Measurements from ENCODE around the gene POMT1.

Gene POMT1

DNA sequence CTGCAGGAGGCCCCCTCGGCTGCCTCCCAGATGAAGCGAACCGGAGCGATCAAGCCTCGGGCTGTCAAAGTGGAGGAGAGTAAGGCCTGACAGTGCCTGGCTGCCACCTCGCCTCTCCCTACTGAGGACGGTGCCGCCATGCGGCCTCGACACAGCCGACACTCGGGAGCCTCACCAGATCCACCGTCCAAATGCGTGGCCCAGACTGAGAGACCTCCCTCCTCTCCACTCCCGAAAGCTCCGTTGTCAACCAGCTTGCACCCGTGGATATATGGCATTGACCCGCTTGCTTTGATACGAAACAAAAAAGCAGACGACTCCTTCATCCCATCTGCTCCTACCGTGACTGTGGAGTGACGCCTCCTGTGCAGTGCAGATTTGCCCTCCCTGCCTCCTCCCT, 6.9 kb upstream of the POMT1 start:
- H3K9ac ChIP-seq (ENCODE audit: low read depth in 1 of 2, low read length in 2 of 2) = no peak overlapping the region
- H3K9me3 ChIP-seq (ENCODE audit: control insufficient read depth in 1 of 2, low read length in 2 of 2) = no peaks in the 10 kb centered on the region
- no peak overlapping the region for H3K4me3 ChIP-seq (ENCODE audit: low read depth in 1 of 2, low read length in 2 of 2)
- peaks cover 47 to 94% of the 10 kb centered on the region in 2 donors for H3K36me3 ChIP-seq (ENCODE audit: control insufficient read depth in 1 of 2, insufficient read depth in 2 of 2, low read length in 2 of 2)
- no peaks in the 10 kb centered on the region for H3K27me3 ChIP-seq (ENCODE audit: control insufficient read depth in 1 of 2, insufficient read depth in 2 of 2, low read length in 2 of 2)
- no peak overlapping the region for H3K27ac ChIP-seq (ENCODE audit: low read depth, low read length)
- peaks cover 13 to 19% of the 10 kb centered on the region in 2 donors for H3K4me1 ChIP-seq (ENCODE audit: control insufficient read depth in 1 of 2, insufficient read depth in 2 of 2, low read length in 2 of 2)

DNA sequence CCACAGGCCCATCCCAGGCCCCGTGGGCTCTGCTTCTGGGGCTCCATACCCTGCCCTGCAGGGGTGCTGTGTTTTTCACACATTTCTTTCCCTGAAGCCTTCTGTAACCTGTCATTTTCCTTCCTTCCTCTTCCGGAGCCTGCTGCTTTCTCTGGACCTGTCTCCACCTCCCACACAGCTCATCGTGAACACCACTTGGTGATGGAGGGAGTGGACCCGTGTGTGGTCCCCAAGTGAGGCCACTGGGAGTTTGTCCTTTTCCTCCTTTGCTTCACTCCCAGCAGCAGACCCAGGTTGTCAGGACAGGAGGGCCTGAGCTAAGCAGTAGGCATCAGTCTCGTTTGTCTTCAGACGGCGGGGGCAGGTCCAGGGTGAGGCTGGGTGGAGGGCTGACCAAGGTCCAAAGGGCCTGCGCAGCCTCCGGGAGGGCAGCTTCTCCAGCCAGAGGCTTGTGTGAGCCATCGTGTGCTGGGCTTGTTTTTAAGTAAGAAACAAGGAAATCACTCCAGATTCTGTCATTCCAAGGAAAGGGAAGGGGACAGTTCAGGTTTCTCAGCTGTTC, 5.8 kb upstream of the POMT1 start:
- H3K9ac ChIP-seq (ENCODE audit: low read depth in 1 of 2, low read length in 2 of 2) = no peak overlapping the region
- peaks cover 22% of the 10 kb centered on the region in 2 donors for H3K4me1 ChIP-seq (ENCODE audit: control insufficient read depth in 1 of 2, insufficient read depth in 2 of 2, low read length in 2 of 2)
- H3K4me3 ChIP-seq (ENCODE audit: low read depth in 1 of 2, low read length in 2 of 2) = no peak overlapping the region
- H3K27me3 ChIP-seq (ENCODE audit: control insufficient read depth in 1 of 2, insufficient read depth in 2 of 2, low read length in 2 of 2) = no peaks in the 10 kb centered on the region
- no peak overlapping the region for H3K27ac ChIP-seq (ENCODE audit: low read depth, low read length)
- H3K9me3 ChIP-seq (ENCODE audit: control insufficient read depth in 1 of 2, low read length in 2 of 2) = no peaks in the 10 kb centered on the region
- H3K36me3 ChIP-seq (ENCODE audit: control insufficient read depth in 1 of 2, insufficient read depth in 2 of 2, low read length in 2 of 2) = peaks cover 37 to 82% of the 10 kb centered on the region in 2 donors

- Histone ChIP-seq H3K4me3 (ENCODE audit: low read depth in 1 of 2, low read length in 2 of 2) (no peak overlapping the region), H3K9ac (ENCODE audit: low read depth in 1 of 2, low read length in 2 of 2) (no peak overlapping the region), H3K9me3 (ENCODE audit: control insufficient read depth in 1 of 2, low read length in 2 of 2) (no peaks in the 10 kb centered on the region), H3K36me3 (ENCODE audit: control insufficient read depth in 1 of 2, insufficient read depth in 2 of 2, low read length in 2 of 2) (peaks cover 23 to 58% of the 10 kb centered on the region in 2 donors), H3K4me1 (ENCODE audit: control insufficient read depth in 1 of 2, insufficient read depth in 2 of 2, low read length in 2 of 2) (peaks cover 31 to 39% of the 10 kb centered on the region in 2 donors), H3K27me3 (ENCODE audit: control insufficient read depth in 1 of 2, insufficient read depth in 2 of 2, low read length in 2 of 2) (no peaks in the 10 kb centered on the region), H3K27ac (ENCODE audit: low read depth, low read length) (no peak overlapping the region)
These were observed 3.4 kb upstream of the POMT1 start for GRCh38 chr9:131499254-131499767.

GRCh38 chr9:131500377-131500776, 2.3 kb upstream of the POMT1 start:
- H3K27me3 ChIP-seq (ENCODE audit: control insufficient read depth in 1 of 2, insufficient read depth in 2 of 2, low read length in 2 of 2) = no peaks in the 10 kb centered on the region
- H3K4me3 ChIP-seq (ENCODE audit: low read depth in 1 of 2, low read length in 2 of 2) = no peak overlapping the region
- H3K36me3 ChIP-seq (ENCODE audit: control insufficient read depth in 1 of 2, insufficient read depth in 2 of 2, low read length in 2 of 2) = peaks cover 16 to 48% of the 10 kb centered on the region in 2 donors
- no peak overlapping the region for H3K27ac ChIP-seq (ENCODE audit: low read depth, low read length)
- H3K9me3 ChIP-seq (ENCODE audit: control insufficient read depth in 1 of 2, low read length in 2 of 2) = no peaks in the 10 kb centered on the region
- H3K9ac ChIP-seq (ENCODE audit: low read depth in 1 of 2, low read length in 2 of 2) = no peak overlapping the region
- H3K4me1 ChIP-seq (ENCODE audit: control insufficient read depth in 1 of 2, insufficient read depth in 2 of 2, low read length in 2 of 2) = peaks cover 34 to 41% of the 10 kb centered on the region in 2 donors

DNA sequence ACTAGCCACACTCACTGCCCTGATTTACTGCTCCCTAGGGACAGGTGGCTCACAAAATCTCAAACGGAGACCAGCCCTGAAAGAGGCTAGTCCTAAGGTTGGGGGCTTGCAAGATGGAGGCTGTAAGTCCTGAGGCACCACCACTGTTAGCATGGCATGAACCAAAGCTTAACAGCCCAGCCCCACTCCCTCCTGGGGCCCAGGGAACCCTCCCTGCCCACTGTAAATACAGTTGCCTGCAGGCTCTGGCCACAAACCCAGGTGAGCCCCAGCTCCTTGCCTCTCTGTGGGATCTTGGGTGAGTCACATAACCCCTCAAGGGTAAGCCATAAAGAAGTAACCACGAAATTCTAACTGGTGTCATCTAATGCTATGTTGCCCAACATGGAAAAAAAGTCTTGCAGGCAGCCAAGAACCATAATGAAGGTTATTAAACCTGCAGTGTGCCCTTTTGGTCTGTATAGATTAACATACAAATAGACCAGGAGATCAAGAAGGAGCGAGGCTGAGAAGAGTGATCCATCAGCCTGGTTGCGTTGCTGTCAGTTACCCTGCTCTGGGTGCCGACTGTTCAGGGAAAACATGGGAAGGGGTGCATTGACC, 1.7 kb upstream of the POMT1 start:
- Histone ChIP-seq H3K27me3 (ENCODE audit: control insufficient read depth in 1 of 2, insufficient read depth in 2 of 2, low read length in 2 of 2) (no peaks in the 10 kb centered on the region), H3K27ac (ENCODE audit: low read depth, low read length) (no peak overlapping the region), H3K4me1 (ENCODE audit: control insufficient read depth in 1 of 2, insufficient read depth in 2 of 2, low read length in 2 of 2) (peaks cover 33 to 41% of the 10 kb centered on the region in 2 donors), H3K4me3 (ENCODE audit: low read depth in 1 of 2, low read length in 2 of 2) (no peak overlapping the region), H3K9ac (ENCODE audit: low read depth in 1 of 2, low read length in 2 of 2) (no peak overlapping the region), H3K36me3 (ENCODE audit: control insufficient read depth in 1 of 2, insufficient read depth in 2 of 2, low read length in 2 of 2) (peaks cover 9 to 41% of the 10 kb centered on the region in 2 donors), H3K9me3 (ENCODE audit: control insufficient read depth in 1 of 2, low read length in 2 of 2) (no peaks in the 10 kb centered on the region)

DNA sequence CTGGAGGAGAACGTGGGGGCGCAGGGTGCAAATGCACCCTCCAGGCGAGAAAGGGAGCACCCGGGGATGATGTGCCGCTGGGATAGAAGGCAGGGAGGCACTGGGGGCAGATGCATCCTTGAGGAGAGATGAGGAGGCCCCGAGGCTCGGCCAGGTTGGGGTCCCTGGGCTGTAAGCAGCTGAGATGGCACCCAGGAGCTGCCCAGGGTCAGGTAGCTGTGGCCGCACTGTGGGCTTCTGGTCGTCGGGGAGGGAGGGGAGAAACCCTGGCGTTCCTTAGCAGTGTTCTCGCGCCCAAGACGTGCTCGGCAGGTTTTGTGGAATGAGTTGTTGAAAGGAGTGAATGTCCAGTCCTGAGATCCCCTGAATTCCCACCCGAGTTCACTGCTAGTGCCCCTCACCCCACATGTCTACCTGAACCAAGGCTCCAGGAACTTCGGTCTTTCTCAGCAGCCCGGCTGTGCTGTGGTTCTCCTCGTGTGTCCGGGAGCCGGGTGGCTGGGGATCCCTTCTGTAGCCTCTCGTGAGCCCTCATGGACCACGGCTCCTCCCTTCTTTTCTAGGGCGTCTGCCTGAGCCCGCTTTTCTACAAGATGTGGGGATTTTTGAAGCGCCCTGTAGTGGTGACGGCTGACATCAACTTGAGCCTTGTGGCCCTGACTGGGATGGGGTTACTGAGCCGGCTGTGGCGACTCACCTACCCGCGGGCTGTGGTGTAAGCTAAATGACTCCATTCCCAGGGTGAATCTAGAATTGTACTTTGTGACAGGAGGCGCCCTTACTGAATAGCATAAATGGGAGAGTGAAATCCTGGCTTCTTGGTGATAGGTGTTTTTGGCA, 1.1 kb downstream of the POMT1 start:
- H3K27me3 ChIP-seq (ENCODE audit: control insufficient read depth in 1 of 2, insufficient read depth in 2 of 2, low read length in 2 of 2) = no peaks in the 10 kb centered on the region
- H3K27ac ChIP-seq (ENCODE audit: low read depth, low read length) = no peak overlapping the region
- H3K36me3 ChIP-seq (ENCODE audit: control insufficient read depth in 1 of 2, insufficient read depth in 2 of 2, low read length in 2 of 2) = peaks cover 0 to 19% of the 10 kb centered on the region in 2 donors
- H3K9ac ChIP-seq (ENCODE audit: low read depth in 1 of 2, low read length in 2 of 2) = peak overlapping the region; percentile 63 to 76
- H3K4me3 ChIP-seq (ENCODE audit: low read depth in 1 of 2, low read length in 2 of 2) = peak overlapping the region; percentile 79 to 82
- H3K9me3 ChIP-seq (ENCODE audit: control insufficient read depth in 1 of 2, low read length in 2 of 2) = no peaks in the 10 kb centered on the region
- peaks cover 20 to 28% of the 10 kb centered on the region in 2 donors for H3K4me1 ChIP-seq (ENCODE audit: control insufficient read depth in 1 of 2, insufficient read depth in 2 of 2, low read length in 2 of 2)

GRCh38 chr9:131505012-131505411, 2.3 kb downstream of the POMT1 start:
- Histone ChIP-seq H3K27me3 (ENCODE audit: control insufficient read depth in 1 of 2, insufficient read depth in 2 of 2, low read length in 2 of 2) (no peaks in the 10 kb centered on the region), H3K9me3 (ENCODE audit: control insufficient read depth in 1 of 2, low read length in 2 of 2) (no peaks in the 10 kb centered on the region), H3K9ac (ENCODE audit: low read depth in 1 of 2, low read length in 2 of 2) (no peak overlapping the region), H3K4me3 (ENCODE audit: low read depth in 1 of 2, low read length in 2 of 2) (no peak overlapping the region), H3K27ac (ENCODE audit: low read depth, low read length) (no peak overlapping the region), H3K4me1 (ENCODE audit: control insufficient read depth in 1 of 2, insufficient read depth in 2 of 2, low read length in 2 of 2) (peaks cover 20 to 28% of the 10 kb centered on the region in 2 donors), H3K36me3 (ENCODE audit: control insufficient read depth in 1 of 2, insufficient read depth in 2 of 2, low read length in 2 of 2) (peaks cover 0 to 15% of the 10 kb centered on the region in 2 donors)

GRCh38 chr9:131511416-131511815, 8.7 kb downstream of the POMT1 start:
- Histone ChIP-seq H3K36me3 (ENCODE audit: control insufficient read depth in 1 of 2, insufficient read depth in 2 of 2, low read length in 2 of 2) (peaks cover 20 to 60% of the 10 kb centered on the region in 2 donors), H3K27me3 (ENCODE audit: control insufficient read depth in 1 of 2, insufficient read depth in 2 of 2, low read length in 2 of 2) (no peaks in the 10 kb centered on the region), H3K9ac (ENCODE audit: low read depth in 1 of 2, low read length in 2 of 2) (no peak overlapping the region), H3K4me3 (ENCODE audit: low read depth in 1 of 2, low read length in 2 of 2) (no peak overlapping the region), H3K27ac (ENCODE audit: low read depth, low read length) (no peak overlapping the region), H3K9me3 (ENCODE audit: control insufficient read depth in 1 of 2, low read length in 2 of 2) (peaks cover 0 to 3% of the 10 kb centered on the region in 2 donors), H3K4me1 (ENCODE audit: control insufficient read depth in 1 of 2, insufficient read depth in 2 of 2, low read length in 2 of 2) (no peaks in the 10 kb centered on the region)

GRCh38 chr9:131511880-131512279, 9.2 kb downstream of the POMT1 start:
- Histone ChIP-seq H3K36me3 (ENCODE audit: control insufficient read depth in 1 of 2, insufficient read depth in 2 of 2, low read length in 2 of 2) (peaks cover 24 to 65% of the 10 kb centered on the region in 2 donors), H3K4me1 (ENCODE audit: control insufficient read depth in 1 of 2, insufficient read depth in 2 of 2, low read length in 2 of 2) (no peaks in the 10 kb centered on the region), H3K9ac (ENCODE audit: low read depth in 1 of 2, low read length in 2 of 2) (no peak overlapping the region), H3K27ac (ENCODE audit: low read depth, low read length) (no peak overlapping the region), H3K4me3 (ENCODE audit: low read depth in 1 of 2, low read length in 2 of 2) (no peak overlapping the region), H3K9me3 (ENCODE audit: control insufficient read depth in 1 of 2, low read length in 2 of 2) (peaks cover 0 to 3% of the 10 kb centered on the region in 2 donors), H3K27me3 (ENCODE audit: control insufficient read depth in 1 of 2, insufficient read depth in 2 of 2, low read length in 2 of 2) (no peaks in the 10 kb centered on the region)

GRCh38 chr9:131513177-131513576, 10.5 kb downstream of the POMT1 start:
- peaks cover 30 to 70% of the 10 kb centered on the region in 2 donors for H3K36me3 ChIP-seq (ENCODE audit: control insufficient read depth in 1 of 2, insufficient read depth in 2 of 2, low read length in 2 of 2)

More at GRCh38 chr9:131513177-131513576, 10.5 kb downstream of the POMT1 start:
- Histone ChIP-seq H3K9me3 (ENCODE audit: control insufficient read depth in 1 of 2, low read length in 2 of 2) (peaks cover 0 to 3% of the 10 kb centered on the region in 2 donors), H3K27me3 (ENCODE audit: control insufficient read depth in 1 of 2, insufficient read depth in 2 of 2, low read length in 2 of 2) (no peaks in the 10 kb centered on the region), H3K4me3 (ENCODE audit: low read depth in 1 of 2, low read length in 2 of 2) (no peak overlapping the region), H3K9ac (ENCODE audit: low read depth in 1 of 2, low read length in 2 of 2) (no peak overlapping the region), H3K4me1 (ENCODE audit: control insufficient read depth in 1 of 2, insufficient read depth in 2 of 2, low read length in 2 of 2) (no peaks in the 10 kb centered on the region), H3K27ac (ENCODE audit: low read depth, low read length) (no peak overlapping the region)

All from duodenal mucosa (tissue), 2 donors.